H1 (cell line): ENCODE data around the gene CASP12.

ENCODE experiments used
- ASH2L ChIP-seq: fragments of 200-600, 300-600 bp; sonication (generic); IDR thresholded peaks from one replicate; pipeline ENCODE4 v1.7.1; 2017; ENCODE audit warnings: low read length
- ATF2 ChIP-seq: IDR thresholded peaks from 2 replicates; pipeline ENCODE4 v1.6.1; 2012; ENCODE audit warnings: low read length, inconsistent platforms
- CREB1 ChIP-seq: IDR thresholded peaks from 2 replicates; pipeline ENCODE4 v1.6.1; 2012; ENCODE audit warnings: inconsistent platforms
- CTCF ChIP-seq, 3 experiments: IDR thresholded peaks; 1 replicate in 2 of 3; 2 replicates in 1 of 3; pipeline versions ENCODE4 v1.5.1 to v1.6.1; 2011; ENCODE audit warnings: low read length in 3 of 3, mild to moderate bottlenecking in 3 of 3, inconsistent platforms in 2 of 3, low read depth in 1 of 3, moderate library complexity in 1 of 3; ENCODE audit not compliant: insufficient read depth in 1 of 3; ENCODE audit errors: control extremely low read depth in 1 of 3
- JUN ChIP-seq: IDR thresholded peaks from 2 replicates; pipeline ENCODE4 v1.6.1; 2011; ENCODE audit warnings: low read depth, mild to moderate bottlenecking, improper control_type of control experiment, low read length
- JUND ChIP-seq: IDR thresholded peaks from 2 replicates; pipeline ENCODE4 v1.6.1; 2011; ENCODE audit warnings: mild to moderate bottlenecking, improper control_type of control experiment, low read length
- POLR2A ChIP-seq, 2 experiments: IDR thresholded peaks; 1 replicate in 1 of 2; 2 replicates in 1 of 2; pipeline ENCODE4 v1.6.1; 2011; ENCODE audit warnings: low read depth in 2 of 2, low read length in 2 of 2, mild to moderate bottlenecking in 2 of 2; ENCODE audit errors: control extremely low read depth in 1 of 2
- RAD21 ChIP-seq, 2 experiments: IDR thresholded peaks in 1 of 2; conservative IDR thresholded peaks in 1 of 2; 2 replicates each; pipeline ENCODE4 v1.6.1; 2011; ENCODE audit warnings: low read depth in 2 of 2, low read length in 2 of 2, improper control_type of control experiment in 1 of 2, inconsistent platforms in 1 of 2, mild to moderate bottlenecking in 1 of 2, moderate library complexity in 1 of 2
- RBBP5 ChIP-seq: IDR thresholded peaks from 2 replicates; pipeline ENCODE4 v1.7.1; 2012; ENCODE audit warnings: low read depth, mild to moderate bottlenecking, inconsistent platforms, low read length, moderate library complexity, borderline replicate concordance
- ZNF274 ChIP-seq: IDR thresholded peaks from 2 replicates; pipeline ENCODE4 v1.7.0; 2012; ENCODE audit warnings: low read length, borderline replicate concordance; ENCODE audit errors: extremely low read depth

GRCh38 chr11:104876861-104877431, 21.3 kb downstream of the CASP12 start:
- no peak for TF ChIP-seq POLR2A (IDR thresholded peaks at IDR 0.05; ENCODE audit: control extremely low read depth in 1 of 2, low read depth in 2 of 2, low read length in 2 of 2)
- no peak for TF ChIP-seq CTCF (IDR thresholded peaks at IDR 0.05; ENCODE audit: control extremely low read depth in 1 of 3, insufficient read depth in 1 of 3, low read depth in 1 of 3, low read length in 3 of 3)
- no peak for TF ChIP-seq ATF2
- no peak for TF ChIP-seq ASH2L
- no peak for TF ChIP-seq RAD21 (IDR thresholded peaks at IDR 0.05 in 1 of 2, conservative IDR thresholded peaks at IDR 0.05 in 1 of 2; ENCODE audit: low read depth in 2 of 2, low read length in 2 of 2)
- TF ChIP-seq CREB1, result no peak
- TF ChIP-seq RBBP5, result no peak
- no peak for TF ChIP-seq ZNF274
- TF ChIP-seq JUN, result no peak
- no peak for TF ChIP-seq JUND
